ENCODE data around the gene ZBTB21. TPM values are rescaled to one million over a fixed set of nuclear protein-coding genes. Genes with fewer than 3 reads are reported as not detected.

Gene ZBTB21
- polyA plus RNA-seq, 1 of the 3 experiments (the other 2 are of a cell fraction): 2.9 TPM

- no peak overlapping the region for H3K4me3 ChIP-seq (ENCODE audit: low read depth in 2 of 2, low read length in 1 of 2)
- WGBS (ENCODE audit: low lambda C conversion rate): 74% methylated on average over 9 of the region's 9 CpGs
- peaks cover 21% of the 10 kb centered on the region for H3K27me3 ChIP-seq (ENCODE audit: insufficient read depth)
- no peaks in the 10 kb centered on the region for H4K20me1 ChIP-seq (ENCODE audit: insufficient read depth)
- H3K9ac ChIP-seq: no peak overlapping the region
- H3K4me2 ChIP-seq: no peak overlapping the region
- no peaks in the 10 kb centered on the region for H3K79me2 ChIP-seq (ENCODE audit: insufficient read depth)
- H3F3A ChIP-seq (replicated peaks; ENCODE audit: insufficient read depth): no peaks in the 10 kb centered on the region
- H2AFZ ChIP-seq (ENCODE audit: low read depth): no peak overlapping the region
- DNase-seq: no peak
- CTCF ChIA-PET: no interaction called here
- H3K36me3 ChIP-seq (replicated peaks in 1 of 2; ENCODE audit: control insufficient read depth in 1 of 2, insufficient read depth in 2 of 2, low read length in 1 of 2): no peaks in the 10 kb centered on the region
- H3K9me2 ChIP-seq: no peaks in the 10 kb centered on the region
- H3K9me3 ChIP-seq: no peaks in the 10 kb centered on the region
- POLR2A ChIA-PET: no interaction called here
- H3K4me1 ChIP-seq (ENCODE audit: control insufficient read depth in 1 of 2, insufficient read depth in 2 of 2, low read depth in 1 of 2, low read length in 1 of 2): no peaks in the 10 kb centered on the region
- TF ChIP-seq, protein P1, sequence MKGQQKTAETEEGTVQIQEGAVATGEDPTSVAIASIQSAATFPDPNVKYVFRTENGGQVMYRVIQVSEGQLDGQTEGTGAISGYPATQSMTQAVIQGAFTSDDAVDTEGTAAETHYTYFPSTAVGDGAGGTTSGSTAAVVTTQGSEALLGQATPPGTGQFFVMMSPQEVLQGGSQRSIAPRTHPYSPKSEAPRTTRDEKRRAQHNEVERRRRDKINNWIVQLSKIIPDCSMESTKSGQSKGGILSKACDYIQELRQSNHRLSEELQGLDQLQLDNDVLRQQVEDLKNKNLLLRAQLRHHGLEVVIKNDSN (IDR thresholded peaks at IDR 0.05; ENCODE audit: borderline replicate concordance, low read depth): no peak
- TF ChIP-seq GABPA (IDR thresholded peaks at IDR 0.05; ENCODE audit: low read depth) (no peak), TCF12 (IDR thresholded peaks at IDR 0.05) (no peak), MEF2A (IDR thresholded peaks at IDR 0.05; ENCODE audit: borderline replicate concordance, low read depth) (no peak), TEAD4 (IDR thresholded peaks at IDR 0.05; ENCODE audit: borderline replicate concordance, insufficient read depth) (no peak)
- H3K27ac ChIP-seq (ENCODE audit: low read depth in 2 of 2, low read length in 1 of 2): no peak overlapping the region
These were observed 45.3 kb upstream of the ZBTB21 start for GRCh38 chr21:42055425-42055824.

- Histone ChIP-seq H3K27me3 (ENCODE audit: insufficient read depth) (peaks cover 17% of the 10 kb centered on the region), H4K20me1 (ENCODE audit: insufficient read depth) (no peaks in the 10 kb centered on the region), H3K9me2 (no peaks in the 10 kb centered on the region), H3K9ac (no peak overlapping the region), H3K36me3 (replicated peaks in 1 of 2; ENCODE audit: control insufficient read depth in 1 of 2, insufficient read depth in 2 of 2, low read length in 1 of 2) (no peaks in the 10 kb centered on the region), H3F3A (replicated peaks; ENCODE audit: insufficient read depth) (no peaks in the 10 kb centered on the region), H3K9me3 (no peaks in the 10 kb centered on the region), H3K4me2 (no peak overlapping the region), H3K27ac (ENCODE audit: low read depth in 2 of 2, low read length in 1 of 2) (no peak overlapping the region), H3K4me3 (ENCODE audit: low read depth in 2 of 2, low read length in 1 of 2) (no peak overlapping the region), H3K4me1 (ENCODE audit: control insufficient read depth in 1 of 2, insufficient read depth in 2 of 2, low read depth in 1 of 2, low read length in 1 of 2) (0 out of 4 replicates have a peak, but pooled peaks cover 0 to 6% of the 10 kb centered on the region in 2 experiments), H3K79me2 (ENCODE audit: insufficient read depth) (no peaks in the 10 kb centered on the region), H2AFZ (ENCODE audit: low read depth) (no peak overlapping the region)
- no peak for DNase-seq
- POLR2A ChIA-PET: no interaction called here
- TF ChIP-seq, protein P2, sequence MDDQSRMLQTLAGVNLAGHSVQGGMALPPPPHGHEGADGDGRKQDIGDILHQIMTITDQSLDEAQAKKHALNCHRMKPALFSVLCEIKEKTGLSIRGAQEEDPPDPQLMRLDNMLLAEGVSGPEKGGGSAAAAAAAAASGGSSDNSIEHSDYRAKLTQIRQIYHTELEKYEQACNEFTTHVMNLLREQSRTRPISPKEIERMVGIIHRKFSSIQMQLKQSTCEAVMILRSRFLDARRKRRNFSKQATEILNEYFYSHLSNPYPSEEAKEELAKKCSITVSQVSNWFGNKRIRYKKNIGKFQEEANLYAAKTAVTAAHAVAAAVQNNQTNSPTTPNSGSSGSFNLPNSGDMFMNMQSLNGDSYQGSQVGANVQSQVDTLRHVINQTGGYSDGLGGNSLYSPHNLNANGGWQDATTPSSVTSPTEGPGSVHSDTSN (IDR thresholded peaks at IDR 0.05): no peak
- TF ChIP-seq TCF12 (IDR thresholded peaks at IDR 0.05) (no peak), MEF2A (IDR thresholded peaks at IDR 0.05; ENCODE audit: borderline replicate concordance, low read depth) (no peak), FOXM1 (IDR thresholded peaks at IDR 0.05; ENCODE audit: low read depth) (no peak), JUND (IDR thresholded peaks at IDR 0.05) (no peak), TEAD4 (IDR thresholded peaks at IDR 0.05; ENCODE audit: borderline replicate concordance, insufficient read depth) (no peak), EP300 (IDR thresholded peaks at IDR 0.05; ENCODE audit: borderline replicate concordance in 1 of 2, low read depth in 1 of 2, low read length in 1 of 2) (no peak), RCOR1 (IDR thresholded peaks at IDR 0.05; ENCODE audit: low read length) (no peak), POLR2AphosphoS5 (IDR thresholded peaks at IDR 0.05; ENCODE audit: low read depth, low read length) (no peak), EZH2phosphoT487 (IDR thresholded peaks at IDR 0.05; ENCODE audit: borderline replicate concordance, low read depth) (no peak), NFIC (IDR thresholded peaks at IDR 0.05; ENCODE audit: borderline replicate concordance) (no peak)
- TF ChIP-seq, protein P1 (IDR thresholded peaks at IDR 0.05; ENCODE audit: borderline replicate concordance, low read depth): no peak
- WGBS (ENCODE audit: low lambda C conversion rate): 61% methylated on average over 9 of the region's 9 CpGs
- CTCF ChIA-PET: no interaction called here
These were observed 41.6 kb upstream of the ZBTB21 start for GRCh38 chr21:42051788-42052187.
